GM19328 (cell line): ENCODE measurements around the gene ZBTB12.
"Not testable (repeated sequence)": the region's sequence is repeated elsewhere in the genome, so short reads cannot be mapped to it uniquely, and the experiment has no call there.

Source experiments
- ATAC-seq: cut with Tn5 transposase; IDR thresholded peaks from one replicate; pipeline ENCODE4 v1.9.1; 2021; ENCODE audit warnings: mild to moderate bottlenecking, moderate library complexity; ENCODE audit not compliant: unreplicated experiment

ZBTB12 gene

GRCh38 chr6:31922942-31923341 lies 21.1 kb upstream of the ZBTB12 start:
- ATAC-seq = no peak

- no peak for ATAC-seq
Observed at GRCh38 chr6:31920811-31921210, 18.9 kb upstream of the ZBTB12 start.

- ATAC-seq = no peak
Observed at GRCh38 chr6:31919624-31920303, 17.9 kb upstream of the ZBTB12 start.

GRCh38 chr6:31918069-31918720 lies 16.3 kb upstream of the ZBTB12 start:
- ATAC-seq = no peak

GRCh38 chr6:31915756-31916155 lies 13.9 kb upstream of the ZBTB12 start:
- no peak for ATAC-seq

GRCh38 chr6:31915351-31915750 lies 13.5 kb upstream of the ZBTB12 start:
- ATAC-seq = no peak

- no peak for ATAC-seq
Observed at GRCh38 chr6:31911826-31912585, 10.1 kb upstream of the ZBTB12 start.

GRCh38 chr6:31909298-31909697 lies 7.4 kb upstream of the ZBTB12 start:
- not testable (repeated sequence) for ATAC-seq

GRCh38 chr6:31908791-31909190 lies 6.9 kb upstream of the ZBTB12 start:
- ATAC-seq = no peak

- ATAC-seq = not testable (repeated sequence)
Observed at GRCh38 chr6:31908255-31908654, 6.4 kb upstream of the ZBTB12 start.

- ATAC-seq = no peak
Observed at GRCh38 chr6:31907158-31907813, 5.4 kb upstream of the ZBTB12 start.

GRCh38 chr6:31906727-31907126 lies 4.8 kb upstream of the ZBTB12 start:
- not testable (repeated sequence) for ATAC-seq

- no peak for ATAC-seq
Observed at GRCh38 chr6:31906122-31906521, 4.2 kb upstream of the ZBTB12 start.

- no peak for ATAC-seq
Observed at GRCh38 chr6:31905041-31905440, 3.2 kb upstream of the ZBTB12 start.

GRCh38 chr6:31903957-31904356 lies 2.1 kb upstream of the ZBTB12 start:
- ATAC-seq = no peak

- no peak for ATAC-seq
Observed at GRCh38 chr6:31901415-31901952, 402 bp downstream of the ZBTB12 start.

- no peak for ATAC-seq
Observed at GRCh38 chr6:31900917-31901414, 920 bp downstream of the ZBTB12 start.

GRCh38 chr6:31899882-31900722 lies 1.8 kb downstream of the ZBTB12 start:
- no peak for ATAC-seq

- ATAC-seq = no peak
Observed at GRCh38 chr6:31899215-31899614, 2.7 kb downstream of the ZBTB12 start.

GRCh38 chr6:31898383-31899011 lies 3.4 kb downstream of the ZBTB12 start:
- ATAC-seq = no peak
